ENCODE results near the gene RAB19. TPM values are rescaled to one million over a fixed set of nuclear protein-coding genes. Genes with fewer than 3 reads are reported as not detected.
"Not testable (repeated sequence)": the region's sequence is repeated elsewhere in the genome, so short reads cannot be mapped to it uniquely, and the experiment has no call there.

The RAB19 gene
- total and polyA plus RNA-seq, 2 of the 8 experiments (the other 6 are each of a cell fraction or from before 2014, with no cell fraction given), result 9.8 to 11.0 TPM

- H3K79me2 ChIP-seq (ENCODE audit: control insufficient read depth in 1 of 2, insufficient read depth in 2 of 2, low read length in 2 of 2); H4K91ac ChIP-seq (replicated peaks; ENCODE audit: insufficient read length, low read length); H3K79me1 ChIP-seq (ENCODE audit: low read depth, low read length); H4K5ac ChIP-seq (ENCODE audit: insufficient read length, low read depth, low read length); H4K8ac ChIP-seq (ENCODE audit: extremely low read depth, insufficient read depth, low read length); H3K23ac ChIP-seq (ENCODE audit: insufficient read length); H2BK120ac ChIP-seq (replicated peaks; ENCODE audit: low read depth, low read length); H3K27me3 ChIP-seq (replicated peaks in 1 of 4; ENCODE audit: control insufficient read depth in 3 of 4, extremely low read depth in 1 of 4, insufficient read depth in 3 of 4, low read length in 3 of 4); DNase-seq (ENCODE audit: low read depth in 1 of 2, low spot score in 2 of 2); H2BK5ac ChIP-seq (ENCODE audit: low read depth, low read length); H3K23me2 ChIP-seq (ENCODE audit: low read depth, low read length); H3K36me3 ChIP-seq (ENCODE audit: control insufficient read depth in 2 of 4, insufficient read depth in 4 of 4, low read length in 3 of 4); H3K9me3 ChIP-seq (ENCODE audit: insufficient read depth in 2 of 2, low read depth in 1 of 2, low read length in 1 of 2); H3K18ac ChIP-seq (ENCODE audit: extremely low read depth, low read length); H3K4me3 ChIP-seq (ENCODE audit: extremely low read depth in 1 of 4, insufficient read depth in 2 of 4, low read depth in 3 of 4, low read length in 4 of 4); H3K14ac ChIP-seq (ENCODE audit: insufficient read length); H3K4ac ChIP-seq (replicated peaks; ENCODE audit: insufficient read length, low read depth, low read length); H3K56ac ChIP-seq (replicated peaks; ENCODE audit: insufficient read length, low read depth, low read length); H2BK15ac ChIP-seq (ENCODE audit: low read length); H3K4me2 ChIP-seq (ENCODE audit: insufficient read depth in 1 of 2, low read depth in 2 of 2, low read length in 2 of 2); FAIRE-seq; H2BK12ac ChIP-seq (ENCODE audit: low read depth, low read length); H2BK20ac ChIP-seq (ENCODE audit: low read length); H2AFZ ChIP-seq (ENCODE audit: low read length); H2AK5ac ChIP-seq (ENCODE audit: low read depth, low read length); H4K20me1 ChIP-seq (replicated peaks in 1 of 2; ENCODE audit: control insufficient read depth in 1 of 2, insufficient read depth in 2 of 2, low read length in 2 of 2); H3K4me1 ChIP-seq (replicated peaks in 1 of 4; ENCODE audit: control insufficient read depth in 3 of 4, insufficient read depth in 4 of 4, low read length in 3 of 4); H3K27ac ChIP-seq (ENCODE audit: low read depth, low read length); H3K9ac ChIP-seq (replicated peaks in 1 of 4; ENCODE audit: extremely low read depth in 1 of 4, low read depth in 3 of 4, low read length in 3 of 4): not testable (repeated sequence)
- ChIA-PET POLR2A (ENCODE audit: partially characterized antibody) (interaction anchor here (0.6 to 1.5 kb wide), 2 partner anchors 10 to 749 kb away, joined by 3 read pairs; no protein-coding TSS in a partner anchor), CTCF (ENCODE audit: partially characterized antibody) (interaction anchor here (0.6 to 2.0 kb wide), 6 partner anchors 23 to 271 kb away, joined by 3 to 8 read pairs (median 4); no protein-coding TSS in a partner anchor)
- 80% methylated on average over 1 of the region's 5 CpGs; no CpG with 5 or more reads in 1 of the 2 experiments for WGBS, 2 experiments (ENCODE audit: extremely low coverage in 1 of 2, insufficient coverage in 1 of 2, insufficient read length in 1 of 2, insufficient replicate concordance in 2 of 2, low coverage in 1 of 2, low lambda C conversion rate in 2 of 2, missing lambda C conversion rate in 1 of 2)
These were observed 14.3 kb downstream of the RAB19 start for GRCh38 chr7:140418156-140418472.

Data from H1 (cell line).